ENCODE results near the gene RTN3.

The RTN3 gene

GRCh38 chr11:63785823-63786222 is 104.5 kb downstream of the RTN3 start:
- H3K9me3 ChIP-seq (ENCODE audit: insufficient read depth, low read length, severe bottlenecking) = peaks cover 3% of the 10 kb centered on the region
- no peaks in the 10 kb centered on the region for H3K79me2 ChIP-seq (ENCODE audit: insufficient read depth, low read length)
- H2AFZ ChIP-seq (ENCODE audit: low read depth, low read length) = no peak overlapping the region
- no peak overlapping the region for H3K4me3 ChIP-seq (ENCODE audit: low read depth in 1 of 2, low read length in 2 of 2)
- no peaks in the 10 kb centered on the region for H4K20me1 ChIP-seq (ENCODE audit: insufficient read depth, low read length)
- TF ChIP-seq EZH2 (IDR thresholded peaks at IDR 0.05; ENCODE audit: borderline replicate concordance, low read depth, low read length, severe bottlenecking) = no peak
- TF ChIP-seq, protein P1, sequence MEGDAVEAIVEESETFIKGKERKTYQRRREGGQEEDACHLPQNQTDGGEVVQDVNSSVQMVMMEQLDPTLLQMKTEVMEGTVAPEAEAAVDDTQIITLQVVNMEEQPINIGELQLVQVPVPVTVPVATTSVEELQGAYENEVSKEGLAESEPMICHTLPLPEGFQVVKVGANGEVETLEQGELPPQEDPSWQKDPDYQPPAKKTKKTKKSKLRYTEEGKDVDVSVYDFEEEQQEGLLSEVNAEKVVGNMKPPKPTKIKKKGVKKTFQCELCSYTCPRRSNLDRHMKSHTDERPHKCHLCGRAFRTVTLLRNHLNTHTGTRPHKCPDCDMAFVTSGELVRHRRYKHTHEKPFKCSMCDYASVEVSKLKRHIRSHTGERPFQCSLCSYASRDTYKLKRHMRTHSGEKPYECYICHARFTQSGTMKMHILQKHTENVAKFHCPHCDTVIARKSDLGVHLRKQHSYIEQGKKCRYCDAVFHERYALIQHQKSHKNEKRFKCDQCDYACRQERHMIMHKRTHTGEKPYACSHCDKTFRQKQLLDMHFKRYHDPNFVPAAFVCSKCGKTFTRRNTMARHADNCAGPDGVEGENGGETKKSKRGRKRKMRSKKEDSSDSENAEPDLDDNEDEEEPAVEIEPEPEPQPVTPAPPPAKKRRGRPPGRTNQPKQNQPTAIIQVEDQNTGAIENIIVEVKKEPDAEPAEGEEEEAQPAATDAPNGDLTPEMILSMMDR (IDR thresholded peaks at IDR 0.05; ENCODE audit: borderline replicate concordance, extremely low read depth, low read length, poor library complexity, severe bottlenecking) = no peak
- no peak overlapping the region for H3K9ac ChIP-seq (ENCODE audit: low read depth, low read length)
- DNase-seq (no peak), ATAC-seq (ENCODE audit: insufficient read depth, low read depth) (no peak)
- peaks cover 3% of the 10 kb centered on the region for H3K27me3 ChIP-seq (ENCODE audit: insufficient read depth, low read length, poor library complexity)
- no peaks in the 10 kb centered on the region for H3K36me3 ChIP-seq (ENCODE audit: insufficient read depth, low read length)
- H3K4me2 ChIP-seq (ENCODE audit: insufficient read depth, low read length) = no peak overlapping the region
- H3K27ac ChIP-seq (ENCODE audit: low read length) = no peak overlapping the region
- H3K4me1 ChIP-seq (ENCODE audit: insufficient read depth, low read length) = peaks cover 4% of the 10 kb centered on the region; the same call in 1 of the 2 replicates

GRCh38 chr11:63791495-63792167 is 110.3 kb downstream of the RTN3 start:
- no peaks in the 10 kb centered on the region for H3K36me3 ChIP-seq (ENCODE audit: insufficient read depth, low read length)
- no peaks in the 10 kb centered on the region for H3K4me1 ChIP-seq (ENCODE audit: insufficient read depth, low read length)
- no peak overlapping the region for H3K9ac ChIP-seq (ENCODE audit: low read depth, low read length)
- DNase-seq = no peak
- no peak for ATAC-seq (ENCODE audit: insufficient read depth, low read depth)
- no peaks in the 10 kb centered on the region for H3K79me2 ChIP-seq (ENCODE audit: insufficient read depth, low read length)
- H3K4me2 ChIP-seq (ENCODE audit: insufficient read depth, low read length) = no peak overlapping the region
- H3K27me3 ChIP-seq (ENCODE audit: insufficient read depth, low read length, poor library complexity) = no peaks in the 10 kb centered on the region
- no peak overlapping the region for H2AFZ ChIP-seq (ENCODE audit: low read depth, low read length)
- TF ChIP-seq, protein P1 (IDR thresholded peaks at IDR 0.05; ENCODE audit: borderline replicate concordance, extremely low read depth, low read length, poor library complexity, severe bottlenecking) = no peak
- no peak for TF ChIP-seq EZH2 (IDR thresholded peaks at IDR 0.05; ENCODE audit: borderline replicate concordance, low read depth, low read length, severe bottlenecking)
- H4K20me1 ChIP-seq (ENCODE audit: insufficient read depth, low read length) = no peaks in the 10 kb centered on the region
- peaks cover 16% of the 10 kb centered on the region for H3K9me3 ChIP-seq (ENCODE audit: insufficient read depth, low read length, severe bottlenecking)
- H3K27ac ChIP-seq (ENCODE audit: low read length) = no peak overlapping the region
- no peak overlapping the region for H3K4me3 ChIP-seq (ENCODE audit: low read depth in 1 of 2, low read length in 2 of 2)

DNA sequence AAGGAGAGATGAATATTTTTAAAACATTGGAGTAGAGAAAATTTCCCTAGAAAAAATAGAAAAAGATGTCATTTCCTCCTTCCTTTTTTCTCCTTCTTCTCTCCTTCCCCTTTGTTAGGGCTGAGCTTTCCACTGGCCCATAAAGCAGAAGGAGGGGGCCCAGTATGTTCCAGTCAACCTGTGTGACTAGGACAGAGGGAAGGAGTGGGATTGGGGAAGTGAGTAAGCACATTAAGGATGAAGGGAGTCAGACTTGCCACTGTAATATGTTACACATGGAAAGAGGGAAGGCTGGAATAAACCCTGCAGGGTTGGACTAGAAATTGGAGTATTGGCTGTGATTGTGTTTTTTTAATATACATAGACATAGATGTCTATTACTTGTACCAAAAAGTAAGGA is 111.9 kb downstream of the RTN3 start:
- no peak for TF ChIP-seq EZH2 (IDR thresholded peaks at IDR 0.05; ENCODE audit: borderline replicate concordance, low read depth, low read length, severe bottlenecking)
- TF ChIP-seq, protein P1 (IDR thresholded peaks at IDR 0.05; ENCODE audit: borderline replicate concordance, extremely low read depth, low read length, poor library complexity, severe bottlenecking) = no peak
- ATAC-seq (ENCODE audit: insufficient read depth, low read depth) = no peak
- Histone ChIP-seq H3K36me3 (ENCODE audit: insufficient read depth, low read length) (no peaks in the 10 kb centered on the region), H4K20me1 (ENCODE audit: insufficient read depth, low read length) (no peaks in the 10 kb centered on the region), H3K27ac (ENCODE audit: low read length) (no peak overlapping the region), H3K27me3 (ENCODE audit: insufficient read depth, low read length, poor library complexity) (no peaks in the 10 kb centered on the region), H3K9ac (ENCODE audit: low read depth, low read length) (no peak overlapping the region), H2AFZ (ENCODE audit: low read depth, low read length) (no peak overlapping the region), H3K79me2 (ENCODE audit: insufficient read depth, low read length) (no peaks in the 10 kb centered on the region), H3K9me3 (ENCODE audit: insufficient read depth, low read length, severe bottlenecking) (peaks cover 16% of the 10 kb centered on the region), H3K4me2 (ENCODE audit: insufficient read depth, low read length) (no peak overlapping the region), H3K4me1 (ENCODE audit: insufficient read depth, low read length) (no peaks in the 10 kb centered on the region), H3K4me3 (ENCODE audit: low read depth in 1 of 2, low read length in 2 of 2) (no peak overlapping the region)
- DNase-seq = no peak
